T-cell (primary cell): Measurements from ENCODE around the gene CA11. TPM values are rescaled to one million over a fixed set of nuclear protein-coding genes. Genes with fewer than 3 reads are reported as not detected.

Experiments used
- ATAC-seq, 4 experiments: fragments of 200-7000 bp in 3 of 4; fragments of 150-1000 bp in 1 of 4; cut with Tn5 transposase; replicated peaks in 1 of 4; 1 replicate in 3 of 4; 2 replicates in 1 of 4; pipeline ENCODE4 v1.10.0; 2021; ENCODE audit warnings: moderate library complexity in 3 of 4, mild to moderate bottlenecking in 2 of 4, moderate number of reproducible peaks in 1 of 4
- CTCF ChIA-PET, 2 donors: fragments of 300-600 bp; sonication (Branson Sonifier 250); formaldehyde crosslinking; loops; one replicate each; lab custom pipeline; 2022; ENCODE audit warnings: antibody characterized with exemption in 2 of 2; lab: Charles Lee
- POLR2A ChIA-PET, 2 donors: fragments of 300-600 bp; sonication (Branson Sonifier 250); formaldehyde crosslinking; loops; one replicate each; lab custom pipeline; 2022; ENCODE audit warnings: antibody characterized with exemption in 2 of 2; lab: Charles Lee
- DNase-seq, 35 experiments: peaks; one replicate each; pipeline versions ENCODE4 v3.0.0 to v3.0.0-alpha.2; 2013 to 2023
- H3K27ac ChIP-seq: one replicate; pipeline ENCODE4 v1.5.1; 2013; ENCODE audit warnings: low read length
- H3K27me3 ChIP-seq, 2 experiments: replicated peaks in 1 of 2; 1 replicate in 1 of 2; 2 replicates in 1 of 2; pipeline versions ENCODE4 v1.6.1 to v1.7.0; 2013; ENCODE audit warnings: low read length in 1 of 2, mixed read lengths in 1 of 2; ENCODE audit not compliant: control insufficient read depth in 2 of 2, insufficient read depth in 2 of 2; ENCODE audit errors: extremely low read depth in 1 of 2
- H3K36me3 ChIP-seq, 2 donors: 1 replicate in 1 of 2; 2 replicates in 1 of 2; pipeline versions ENCODE4 v1.6.1 to v1.7.0; 2013; ENCODE audit warnings: low read length in 1 of 2; ENCODE audit not compliant: control insufficient read depth in 2 of 2, insufficient read depth in 1 of 2; ENCODE audit errors: extremely low read depth in 1 of 2
- H3K4me1 ChIP-seq, 2 experiments: 1 replicate in 1 of 2; 2 replicates in 1 of 2; pipeline versions ENCODE4 v1.6.1 to v1.7.0; 2013; ENCODE audit warnings: low read length in 2 of 2, mixed read lengths in 1 of 2; ENCODE audit not compliant: insufficient read depth in 2 of 2, control insufficient read depth in 1 of 2; ENCODE audit errors: extremely low read depth in 1 of 2
- H3K4me3 ChIP-seq, 2 donors: 1 replicate in 1 of 2; 2 replicates in 1 of 2; pipeline versions ENCODE4 v1.5.1 to v1.7.0; 2013; ENCODE audit warnings: mild to moderate bottlenecking in 2 of 2, low read length in 1 of 2, moderate library complexity in 1 of 2; ENCODE audit not compliant: control insufficient read depth in 1 of 2; ENCODE audit errors: extremely low read depth in 1 of 2
- H3K9me3 ChIP-seq: 2 replicates; pipeline ENCODE4 v1.7.0; 2013
- H3K27ac Mint-ChIP-seq, 2 donors: one replicate each; pipeline ENCODE4 v1.8.0; 2020 to 2021; ENCODE audit warnings: mild to moderate bottlenecking in 2 of 2, mixed read lengths in 2 of 2
- H3K27me3 Mint-ChIP-seq, 2 donors: one replicate each; pipeline ENCODE4 v1.8.0; 2021 to 2022; ENCODE audit warnings: mixed read lengths in 2 of 2
- H3K36me3 Mint-ChIP-seq: one replicate; pipeline ENCODE4 v1.8.0; 2021; ENCODE audit warnings: mixed read lengths
- H3K4me1 Mint-ChIP-seq, 3 donors: one replicate each; pipeline ENCODE4 v1.8.0; 2020 to 2022; ENCODE audit warnings: mixed read lengths in 3 of 3, mild to moderate bottlenecking in 1 of 3
- H3K4me3 Mint-ChIP-seq, 3 donors: one replicate each; pipeline ENCODE4 v1.8.0; 2020 to 2022; ENCODE audit warnings: mild to moderate bottlenecking in 3 of 3, mixed read lengths in 3 of 3, moderate library complexity in 3 of 3
- H3K9me3 Mint-ChIP-seq, 3 donors: one replicate each; pipeline ENCODE4 v1.8.0; 2020 to 2022; ENCODE audit warnings: mixed read lengths in 3 of 3
- WGBS: methylation state at CpG from one replicate; pipeline ENCODE4 v1.1.5; 2013; ENCODE audit warnings: missing lambda C conversion rate; ENCODE audit not compliant: insufficient coverage; 5-methylcytosine and 5-hydroxymethylcytosine counted together
- total RNA-seq, 35 experiments: library from RNA in 6 of 35; stranded (reverse) in 6 of 35; fragments of 120-200 nt in 1 of 35; gene quantifications; one replicate each; pipeline versions ENCODE4 v1.2.1 to v1.2.4 and lab custom pipeline; 2013 to 2026

The CA11 gene
- total RNA-seq, 5 donors from 2014 or later (not counting 1 experiment from before 2014, with no cell fraction given), result 8.0 to 18.5 (median 11.0) TPM

- whole genome bisulfite sequencing, result 83% methylated on average over 19 of the region's 33 CpGs
- DNase-seq, result peak in 4 of 35 experiments; percentile 24 to 28 (median 26)
- H3K4me3 Mint-ChIP-seq, result peak overlapping the region; percentile 68 to 99 (median 97)
- CTCF ChIA-PET, result no interaction called here
- peaks cover 2% of the 10 kb centered on the region for H3K36me3 Mint-ChIP-seq
- H3K4me1 Mint-ChIP-seq, result peaks cover 35 to 40% (median 36%) of the 10 kb centered on the region in 3 donors
- Histone ChIP-seq H3K36me3 (no peaks in the 10 kb centered on the region), H3K9me3 (no peaks in the 10 kb centered on the region), H3K27ac (peak overlapping the region; percentile 95), H3K4me3 (no peak overlapping the region), H3K27me3 (peaks cover 0 to 4% of the 10 kb centered on the region in 2 experiments), H3K4me1 (peaks cover 6 to 41% of the 10 kb centered on the region in 2 experiments)
- H3K27ac Mint-ChIP-seq, result peak overlapping the region; percentile 98 to 99
- H3K9me3 Mint-ChIP-seq, result no peaks in the 10 kb centered on the region
- ATAC-seq, result no peak
- H3K27me3 Mint-ChIP-seq, result no peaks in the 10 kb centered on the region
- POLR2A ChIA-PET, result no interaction called here
These were observed 6.3 kb downstream of the CA11 start for GRCh38 chr19:48639483-48640375.

GRCh38 chr19:48638831-48639381, 7.1 kb downstream of the CA11 start:
- POLR2A ChIA-PET, result no interaction called here
- CTCF ChIA-PET, result interaction anchor here in 1 of 2 donors (1.0 kb wide), 1 partner anchor 332 kb away, joined by 3 read pairs; no protein-coding TSS in a partner anchor
- Mint-ChIP-seq H3K4me3 (peak overlapping the region; percentile 97 to 99 (median 99)), H3K9me3 (no peaks in the 10 kb centered on the region), H3K36me3 (peaks cover 2% of the 10 kb centered on the region), H3K27ac (peak overlapping the region; percentile 98 to 99), H3K27me3 (no peaks in the 10 kb centered on the region), H3K4me1 (peaks cover 36 to 40% (median 37%) of the 10 kb centered on the region in 3 donors)
- H3K4me1 ChIP-seq, result peaks cover 11 to 42% of the 10 kb centered on the region in 2 experiments
- H3K27ac ChIP-seq, result peak overlapping the region; percentile 95
- no peaks in the 10 kb centered on the region for H3K36me3 ChIP-seq
- WGBS, result 96% methylated on average over 12 of the region's 16 CpGs
- ATAC-seq (no peak), DNase-seq (peak in 1 of 35 experiments; percentile 48)
- H3K27me3 ChIP-seq, result peaks cover 0 to 4% of the 10 kb centered on the region in 2 experiments
- no peaks in the 10 kb centered on the region for H3K9me3 ChIP-seq
- H3K4me3 ChIP-seq, result peak overlapping the region in 1 of 2 donors; percentile 97

GRCh38 chr19:48637948-48638830, 7.8 kb downstream of the CA11 start:
- Mint-ChIP-seq H3K9me3 (no peaks in the 10 kb centered on the region), H3K27ac (peak overlapping the region; percentile 98 to 99), H3K27me3 (no peaks in the 10 kb centered on the region), H3K4me1 (peaks cover 41 to 47% (median 42%) of the 10 kb centered on the region in 3 donors), H3K36me3 (peaks cover 2% of the 10 kb centered on the region), H3K4me3 (peak overlapping the region; percentile 97 to 99 (median 99))
- POLR2A ChIA-PET, result interaction anchor here (0.6 kb wide), 2 partner anchors 15 to 334 kb away, joined by 3 read pairs; no protein-coding TSS in a partner anchor
- peak overlapping the region; percentile 95 for H3K27ac ChIP-seq
- peak overlapping the region; percentile 46 to 97 for H3K4me3 ChIP-seq
- CTCF ChIA-PET, result interaction anchor here (0.6 to 1.0 kb wide), 5 partner anchors 19 to 1870 kb away, joined by 3 to 6 read pairs (median 3); partner anchors contain the start of gene SPHK2 (in 1 of the 2)
- H3K27me3 ChIP-seq, result peaks cover 0 to 4% of the 10 kb centered on the region in 2 experiments
- H3K4me1 ChIP-seq, result peaks cover 16 to 49% of the 10 kb centered on the region in 2 experiments
- H3K9me3 ChIP-seq, result no peaks in the 10 kb centered on the region
- peak; percentile 70 to 94 (median 84) for DNase-seq
- peak; percentile 38 to 45 (median 42) for ATAC-seq
- H3K36me3 ChIP-seq, result peaks cover 0 to 4% of the 10 kb centered on the region in 2 donors
- 2% methylated on average over 20 of the region's 29 CpGs for WGBS

DNA sequence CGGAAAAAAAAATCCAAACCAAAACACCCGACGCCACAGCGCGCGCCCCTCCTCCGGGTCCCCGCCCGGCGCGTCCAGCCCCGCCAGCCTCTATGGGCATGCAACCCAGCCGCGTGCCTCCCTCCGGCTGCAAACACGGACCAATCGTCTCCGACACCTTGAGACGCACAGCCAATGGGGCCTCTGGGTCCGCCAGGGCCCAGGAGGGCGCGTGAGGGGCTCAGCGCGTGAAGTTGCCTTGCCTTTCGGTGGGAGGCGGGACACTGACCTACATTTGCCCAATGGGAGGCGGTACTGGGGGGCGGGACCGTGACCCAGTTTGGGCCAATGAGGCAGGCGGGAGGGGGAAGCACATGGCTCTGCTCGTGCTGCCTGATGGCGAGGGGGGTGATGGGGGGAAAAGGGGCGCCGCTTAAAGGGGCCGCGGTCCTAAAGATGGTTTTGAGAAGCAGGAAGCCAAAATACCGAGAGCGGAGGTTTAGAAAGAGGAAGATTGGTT, 8.5 kb downstream of the CA11 start:
- peaks cover 16 to 56% of the 10 kb centered on the region in 2 experiments for H3K4me1 ChIP-seq
- Mint-ChIP-seq H3K4me1 (peaks cover 42 to 52% (median 45%) of the 10 kb centered on the region in 3 donors), H3K4me3 (peak overlapping the region; percentile 97 to 99 (median 99)), H3K27me3 (no peaks in the 10 kb centered on the region), H3K36me3 (peaks cover 3% of the 10 kb centered on the region), H3K27ac (peak overlapping the region; percentile 98 to 99), H3K9me3 (no peaks in the 10 kb centered on the region)
- ChIA-PET POLR2A (interaction anchor here (0.6 kb wide), 2 partner anchors 14 to 335 kb away, joined by 3 read pairs; no protein-coding TSS in a partner anchor), CTCF (interaction anchor here (0.6 to 1.0 kb wide), 6 partner anchors 18 to 1869 kb away, joined by 3 to 6 read pairs (median 3); partner anchors contain the start of genes RUVBL2 (in 1 of the 2) and SPHK2 (in 1 of the 2))
- DNase-seq (peak; percentile 99 to 100 (median 100)), ATAC-seq (peak; percentile 76 to 80 (median 78))
- peak overlapping the region; percentile 46 to 97 for H3K4me3 ChIP-seq
- peaks cover 0 to 11% of the 10 kb centered on the region in 2 donors for H3K36me3 ChIP-seq
- under 1% methylated on average over 26 of the region's 38 CpGs for WGBS
- peaks cover 0 to 4% of the 10 kb centered on the region in 2 experiments for H3K27me3 ChIP-seq
- no peaks in the 10 kb centered on the region for H3K9me3 ChIP-seq
- H3K27ac ChIP-seq, result peak overlapping the region; percentile 95

- CTCF ChIA-PET, result interaction anchor here in 1 of 2 donors (0.7 kb wide), 1 partner anchor 357 kb away, joined by 3 read pairs; the partner anchor contains the start of gene RUVBL2
- H3K9me3 ChIP-seq, result no peaks in the 10 kb centered on the region
- Mint-ChIP-seq H3K27me3 (no peaks in the 10 kb centered on the region), H3K4me1 (peaks cover 45 to 54% (median 49%) of the 10 kb centered on the region in 3 donors), H3K27ac (peak within 1 kb of the TSS; percentile 99), H3K4me3 (peak within 1 kb of the TSS; percentile 97 to 99 (median 99)), H3K36me3 (peaks cover 6% of the 10 kb centered on the region), H3K9me3 (no peaks in the 10 kb centered on the region)
- peak within 1 kb of the TSS; percentile 95 for H3K27ac ChIP-seq
- peaks cover 16 to 58% of the 10 kb centered on the region in 2 experiments for H3K4me1 ChIP-seq
- peaks cover 0 to 16% of the 10 kb centered on the region in 2 donors for H3K36me3 ChIP-seq
- ATAC-seq (no peak), DNase-seq (peak in 12 of 35 experiments; percentile 15 to 57 (median 36))
- WGBS, result 1% methylated on average over 28 of the region's 40 CpGs
- POLR2A ChIA-PET, result no interaction called here
- H3K27me3 ChIP-seq, result peaks cover 0 to 4% of the 10 kb centered on the region in 2 experiments
- H3K4me3 ChIP-seq, result peak within 1 kb of the TSS; percentile 67 to 97
These were observed 9.0 kb downstream of the CA11 start, which contains the start of gene DBP for GRCh38 chr19:48636859-48637448. Gene DBP (minus strand): TSS chr19:48637379. CDS start chr19:48636994, 385 bp downstream.
